ENCODE results near the gene SYNDIG1L. TPM values are rescaled to one million over a fixed set of nuclear protein-coding genes. Genes with fewer than 3 reads are reported as not detected.

SYNDIG1L gene
- total RNA-seq, 1 experiment from 2014 or later: not detected

- DNase-seq (ENCODE audit: low read depth): no peak
Measured at GRCh38 chr14:74429991-74430390, 4.0 kb upstream of the SYNDIG1L start.

- no peak for DNase-seq (ENCODE audit: low read depth)
Measured at GRCh38 chr14:74429221-74429691, 3.2 kb upstream of the SYNDIG1L start.

- DNase-seq (ENCODE audit: low read depth): no peak
Measured at GRCh38 chr14:74427651-74428050, 1.6 kb upstream of the SYNDIG1L start.

GRCh38 chr14:74425525-74426201, 347 bp downstream of the SYNDIG1L start:
- DNase-seq (ENCODE audit: low read depth): peak; percentile 11

- DNase-seq (ENCODE audit: low read depth): no peak
Measured at GRCh38 chr14:74424606-74425005, 1.4 kb downstream of the SYNDIG1L start.

GRCh38 chr14:74423246-74423645, 2.8 kb downstream of the SYNDIG1L start:
- no peak for DNase-seq (ENCODE audit: low read depth)

- DNase-seq (ENCODE audit: low read depth): no peak
Measured at GRCh38 chr14:74421981-74422380, 4.0 kb downstream of the SYNDIG1L start.

- DNase-seq (ENCODE audit: low read depth): no peak
Measured at GRCh38 chr14:74419086-74419485, 6.9 kb downstream of the SYNDIG1L start.

- no peak for DNase-seq (ENCODE audit: low read depth)
Measured at GRCh38 chr14:74418031-74418430, 8.0 kb downstream of the SYNDIG1L start.

- DNase-seq (ENCODE audit: low read depth): no peak
Measured at GRCh38 chr14:74417611-74418010, 8.4 kb downstream of the SYNDIG1L start.

GRCh38 chr14:74417201-74417600, 8.8 kb downstream of the SYNDIG1L start:
- DNase-seq (ENCODE audit: low read depth): no peak

GRCh38 chr14:74415115-74415437, 10.9 kb downstream of the SYNDIG1L start:
- peak; percentile 9 for DNase-seq (ENCODE audit: low read depth)

- no peak for DNase-seq (ENCODE audit: low read depth)
Measured at GRCh38 chr14:74414403-74415114, 11.5 kb downstream of the SYNDIG1L start.

GRCh38 chr14:74413627-74414026, 12.4 kb downstream of the SYNDIG1L start:
- DNase-seq (ENCODE audit: low read depth): no peak

- no peak for DNase-seq (ENCODE audit: low read depth)
Measured at GRCh38 chr14:74412753-74413152, 13.3 kb downstream of the SYNDIG1L start.

GRCh38 chr14:74411671-74412070, 14.3 kb downstream of the SYNDIG1L start:
- no peak for DNase-seq (ENCODE audit: low read depth)

GRCh38 chr14:74409441-74409840, 16.6 kb downstream of the SYNDIG1L start:
- DNase-seq (ENCODE audit: low read depth): no peak

GRCh38 chr14:74408870-74409269, 17.1 kb downstream of the SYNDIG1L start:
- no peak for DNase-seq (ENCODE audit: low read depth)

- no peak for DNase-seq (ENCODE audit: low read depth)
Measured at GRCh38 chr14:74407801-74408154, 18.2 kb downstream of the SYNDIG1L start.

GRCh38 chr14:74407021-74407800, 18.8 kb downstream of the SYNDIG1L start:
- no peak for DNase-seq (ENCODE audit: low read depth)

GRCh38 chr14:74405663-74406062, 20.3 kb downstream of the SYNDIG1L start:
- DNase-seq (ENCODE audit: low read depth): no peak

GRCh38 chr14:74404435-74404834, 21.6 kb downstream of the SYNDIG1L start:
- DNase-seq (ENCODE audit: low read depth): no peak
